ENCODE results near the gene SERHL2.
"Not testable (repeated sequence)": the region's sequence is repeated elsewhere in the genome, so short reads cannot be mapped to it uniquely, and the experiment has no call there.

Gene SERHL2

GRCh38 chr22:42553475-42554361, at the start of gene SERHL2:
Gene SERHL2 (plus strand): TSS chr22:42553956. CDS start chr22:42554021, 65 bp downstream.
- peak; percentile 91 to 93 for DNase-seq

GRCh38 chr22:42508327-42508974, 45.3 kb upstream of the SERHL2 start:
- DNase-seq, result not testable (repeated sequence)

- DNase-seq, result not testable (repeated sequence)
Observed at GRCh38 chr22:42508975-42509364, 44.8 kb upstream of the SERHL2 start.

GRCh38 chr22:42509548-42509947, 44.2 kb upstream of the SERHL2 start:
- DNase-seq, result no peak

- DNase-seq, result no peak
Observed at GRCh38 chr22:42511401-42511891, 42.3 kb upstream of the SERHL2 start.

- DNase-seq, result not testable (repeated sequence)
Observed at GRCh38 chr22:42512273-42512990, 41.3 kb upstream of the SERHL2 start.

GRCh38 chr22:42514331-42514730, 39.4 kb upstream of the SERHL2 start:
- not testable (repeated sequence) for DNase-seq

- not testable (repeated sequence) for DNase-seq
Observed at GRCh38 chr22:42515304-42515703, 38.5 kb upstream of the SERHL2 start.

- no peak for DNase-seq
Observed at GRCh38 chr22:42515896-42516295, 37.9 kb upstream of the SERHL2 start.

- DNase-seq, result not testable (repeated sequence)
Observed at GRCh38 chr22:42517103-42517502, 36.7 kb upstream of the SERHL2 start.

GRCh38 chr22:42518638-42519524, 34.9 kb upstream of the SERHL2 start:
- DNase-seq, result not testable (repeated sequence)

- DNase-seq, result peak; percentile 89 to 92
Observed at GRCh38 chr22:42519525-42520401, 34.0 kb upstream of the SERHL2 start, which contains the start of gene RRP7A. Gene RRP7A (minus strand): TSS chr22:42519796. CDS start chr22:42519786, 10 bp downstream.

GRCh38 chr22:42521228-42521546, 32.6 kb upstream of the SERHL2 start:
- no peak for DNase-seq

GRCh38 chr22:42522546-42522945, 31.2 kb upstream of the SERHL2 start:
- no peak for DNase-seq

GRCh38 chr22:42528591-42529307, 25.0 kb upstream of the SERHL2 start:
- DNase-seq, result no peak

GRCh38 chr22:42529435-42529834, 24.3 kb upstream of the SERHL2 start:
- not testable (repeated sequence) for DNase-seq

- not testable (repeated sequence) for DNase-seq
Observed at GRCh38 chr22:42531401-42532084, 22.2 kb upstream of the SERHL2 start.

- no peak for DNase-seq
Observed at GRCh38 chr22:42533638-42533977, 20.1 kb upstream of the SERHL2 start.

GRCh38 chr22:42535082-42535731, 18.5 kb upstream of the SERHL2 start:
- not testable (repeated sequence) for DNase-seq
